WERI-Rb-1 (cell line): Measurements from ENCODE around the gene MAU2.

Experiments used
- DNase-seq: peaks from one replicate; pipeline ENCODE4 v3.0.0-alpha.2; 2020
- H3K27ac ChIP-seq: fragments of 250-450 bp; sonication (Bioruptor Pico); 2 replicates; pipeline ENCODE4 v1.5.1; 2020; ENCODE audit warnings: mild to moderate bottlenecking, moderate library complexity
- H3K27me3 ChIP-seq: fragments of 250-450 bp; sonication (Bioruptor Pico); 2 replicates; pipeline ENCODE4 v1.5.1; 2021; ENCODE audit warnings: mild to moderate bottlenecking, low read depth, moderate library complexity; ENCODE audit not compliant: insufficient read depth, severe bottlenecking
- H3K36me3 ChIP-seq: fragments of 250-450 bp; sonication (Bioruptor Pico); 2 replicates; pipeline ENCODE4 v1.5.1; 2020; ENCODE audit warnings: mild to moderate bottlenecking, moderate library complexity
- H3K4me3 ChIP-seq: 2 replicates; pipeline ENCODE4 v1.5.1; 2011; ENCODE audit warnings: low read depth, mild to moderate bottlenecking, control low read depth, low read length
- H3K9me3 ChIP-seq: fragments of 250-450 bp; sonication (Bioruptor Pico); 2 replicates; pipeline ENCODE4 v1.5.1; 2021; ENCODE audit warnings: mild to moderate bottlenecking, moderate library complexity; ENCODE audit not compliant: severe bottlenecking
- TF ChIP-seq, protein P1 (sequence below): IDR thresholded peaks from 2 replicates; pipeline ENCODE4 v1.5.1; 2011; ENCODE audit warnings: low read depth, mild to moderate bottlenecking, control low read depth, inconsistent platforms, low read length

Gene MAU2

GRCh38 chr19:19361075-19361594 lies 40.5 kb downstream of the MAU2 start:
- peak; percentile 88 for DNase-seq
- peaks cover 9% of the 10 kb centered on the region for H3K36me3 ChIP-seq
- TF ChIP-seq, protein P1, sequence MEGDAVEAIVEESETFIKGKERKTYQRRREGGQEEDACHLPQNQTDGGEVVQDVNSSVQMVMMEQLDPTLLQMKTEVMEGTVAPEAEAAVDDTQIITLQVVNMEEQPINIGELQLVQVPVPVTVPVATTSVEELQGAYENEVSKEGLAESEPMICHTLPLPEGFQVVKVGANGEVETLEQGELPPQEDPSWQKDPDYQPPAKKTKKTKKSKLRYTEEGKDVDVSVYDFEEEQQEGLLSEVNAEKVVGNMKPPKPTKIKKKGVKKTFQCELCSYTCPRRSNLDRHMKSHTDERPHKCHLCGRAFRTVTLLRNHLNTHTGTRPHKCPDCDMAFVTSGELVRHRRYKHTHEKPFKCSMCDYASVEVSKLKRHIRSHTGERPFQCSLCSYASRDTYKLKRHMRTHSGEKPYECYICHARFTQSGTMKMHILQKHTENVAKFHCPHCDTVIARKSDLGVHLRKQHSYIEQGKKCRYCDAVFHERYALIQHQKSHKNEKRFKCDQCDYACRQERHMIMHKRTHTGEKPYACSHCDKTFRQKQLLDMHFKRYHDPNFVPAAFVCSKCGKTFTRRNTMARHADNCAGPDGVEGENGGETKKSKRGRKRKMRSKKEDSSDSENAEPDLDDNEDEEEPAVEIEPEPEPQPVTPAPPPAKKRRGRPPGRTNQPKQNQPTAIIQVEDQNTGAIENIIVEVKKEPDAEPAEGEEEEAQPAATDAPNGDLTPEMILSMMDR: peak; percentile 77
- no peaks in the 10 kb centered on the region for H3K9me3 ChIP-seq
- H3K4me3 ChIP-seq: no peak overlapping the region
- H3K27ac ChIP-seq: no peak overlapping the region
- H3K27me3 ChIP-seq: no peaks in the 10 kb centered on the region

DNA sequence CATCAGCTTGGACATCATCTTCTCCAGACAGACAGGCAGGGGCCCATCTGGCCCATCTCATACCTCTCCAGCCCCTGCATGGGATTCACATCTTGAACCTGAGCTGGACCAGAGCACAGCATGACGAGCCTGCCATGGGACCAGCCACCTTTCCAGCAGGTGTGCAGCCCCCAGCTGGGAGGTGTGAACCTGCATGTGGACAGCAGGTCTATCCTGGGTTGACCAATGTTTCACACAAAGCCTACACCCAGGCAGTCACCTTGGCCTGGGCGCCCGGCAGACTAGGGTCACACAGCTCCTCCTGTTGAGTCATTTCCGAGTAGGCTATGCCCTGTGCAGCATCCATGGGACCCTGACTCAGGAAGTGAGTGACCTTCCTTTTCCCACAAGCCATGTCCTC lies 41.4 kb downstream of the MAU2 start:
- Histone ChIP-seq H3K27me3 (no peaks in the 10 kb centered on the region), H3K4me3 (no peak overlapping the region), H3K9me3 (no peaks in the 10 kb centered on the region), H3K36me3 (peaks cover 3% of the 10 kb centered on the region), H3K27ac (no peak overlapping the region)
- TF ChIP-seq, protein P1: no peak
- no peak for DNase-seq

- peak overlapping the region; percentile 29 for H3K27ac ChIP-seq
- peak overlapping the region; percentile 8 for H3K4me3 ChIP-seq
- peak; percentile 89 for DNase-seq
- no peaks in the 10 kb centered on the region for H3K36me3 ChIP-seq
- H3K9me3 ChIP-seq: no peaks in the 10 kb centered on the region
- TF ChIP-seq, protein P1: peak; percentile 95
- no peaks in the 10 kb centered on the region for H3K27me3 ChIP-seq
These were observed 46.1 kb downstream of the MAU2 start for GRCh38 chr19:19366434-19367396.

DNA sequence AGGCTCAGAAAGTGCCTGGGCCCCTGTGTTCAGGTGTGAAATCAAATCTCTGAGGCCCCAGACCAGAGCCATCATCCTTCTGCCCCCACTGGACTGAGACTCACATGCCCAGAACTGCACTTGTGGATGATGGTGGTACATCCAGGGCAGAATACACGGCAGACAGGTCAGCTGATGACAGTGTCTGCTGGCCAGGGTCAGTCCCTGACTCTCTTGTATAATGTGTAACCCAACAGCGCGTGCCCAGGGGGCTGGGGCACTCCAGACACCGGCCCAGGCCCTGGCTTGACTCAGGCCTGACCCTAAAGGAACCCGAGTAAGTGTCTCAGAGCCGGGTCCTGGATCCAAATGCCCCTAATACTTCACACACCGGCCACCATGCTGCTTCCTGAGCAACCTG lies 47.5 kb downstream of the MAU2 start:
- no peak overlapping the region for H3K27ac ChIP-seq
- no peaks in the 10 kb centered on the region for H3K36me3 ChIP-seq
- no peaks in the 10 kb centered on the region for H3K9me3 ChIP-seq
- no peaks in the 10 kb centered on the region for H3K27me3 ChIP-seq
- no peak for DNase-seq
- no peak overlapping the region for H3K4me3 ChIP-seq
- TF ChIP-seq, protein P1: no peak

DNA sequence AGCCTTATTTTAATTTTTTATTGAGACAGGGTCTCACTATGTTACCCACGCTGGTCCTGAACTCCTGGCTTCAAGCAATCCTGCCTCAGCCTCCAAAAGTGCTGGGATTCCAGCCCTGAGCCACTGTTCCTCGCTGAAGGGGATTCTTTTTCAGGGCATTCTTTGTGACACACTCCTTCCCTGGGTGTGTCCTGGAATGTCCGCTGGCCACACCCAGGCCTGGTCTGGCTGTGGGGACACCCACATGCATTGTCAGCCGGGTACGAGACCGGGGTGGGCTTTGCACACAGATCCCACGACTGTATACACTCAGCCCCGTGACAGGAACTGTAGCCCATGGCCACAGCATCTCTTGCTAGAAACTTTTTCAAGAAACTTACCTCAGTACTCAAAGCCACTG lies 50.4 kb downstream of the MAU2 start:
- DNase-seq: no peak
- no peaks in the 10 kb centered on the region for H3K36me3 ChIP-seq
- H3K27ac ChIP-seq: no peak overlapping the region
- H3K9me3 ChIP-seq: no peaks in the 10 kb centered on the region
- TF ChIP-seq, protein P1: no peak
- no peak overlapping the region for H3K4me3 ChIP-seq
- H3K27me3 ChIP-seq: no peaks in the 10 kb centered on the region
